T-helper 1 cell (primary cell): Measurements from ENCODE around the gene SUMO2.
"Not testable (repeated sequence)": the region's sequence is repeated elsewhere in the genome, so short reads cannot be mapped to it uniquely, and the experiment has no call there.

Experiments
- DNase-seq, 5 donors: peaks; one replicate each; pipeline ENCODE4 v3.0.0-alpha.2; 2012 to 2020
- total RNA-seq, 4 donors: gene quantifications; one replicate each; lab custom pipeline; 2026; lab: John Stamatoyannopoulos, UW

The SUMO2 gene
- 50.1 to 81.4 (median 70.4) reads per million in 4 donors for total RNA-seq

DNA sequence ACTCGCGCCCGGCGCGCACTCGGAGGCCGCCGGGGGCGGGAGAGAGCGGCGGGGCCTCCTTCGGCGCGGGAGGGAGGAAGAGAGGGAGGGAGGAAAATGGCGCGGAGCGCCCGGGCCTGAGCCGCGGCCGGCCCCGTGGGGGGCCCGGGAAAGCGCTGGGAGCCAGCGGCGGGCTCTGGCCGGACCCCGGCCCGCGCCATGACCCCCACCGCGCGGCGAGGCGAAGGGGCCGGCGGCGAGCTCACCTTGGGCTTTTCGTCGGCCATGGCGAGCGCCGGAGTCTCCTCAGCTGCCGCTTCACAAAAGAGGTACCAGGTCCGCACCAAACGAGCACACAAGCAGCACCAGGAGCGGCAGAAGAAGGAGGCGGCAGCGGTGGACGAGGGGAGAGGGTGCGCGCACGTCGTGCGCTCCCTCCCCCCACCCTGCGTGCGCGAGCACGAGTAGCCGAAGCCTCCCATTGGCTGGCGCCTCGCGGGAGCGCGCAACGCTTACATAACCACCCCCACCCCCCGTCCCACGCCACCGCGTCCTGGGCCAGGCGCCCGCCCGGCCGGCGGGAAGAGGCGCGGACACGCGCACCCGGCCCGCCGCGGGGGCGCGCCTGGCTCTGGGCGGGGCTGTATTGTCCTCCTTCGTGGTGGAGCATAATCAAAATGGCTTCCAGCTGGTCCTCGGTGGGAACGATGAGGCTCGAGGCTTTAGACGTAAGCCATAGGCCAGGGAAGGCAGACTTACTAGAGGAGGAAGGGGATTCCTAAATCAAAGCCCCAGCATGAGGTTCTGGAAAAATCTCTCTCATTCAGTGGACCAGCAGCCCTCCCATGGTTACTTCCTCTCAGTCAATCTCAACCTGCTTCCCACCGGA is at the start of gene SUMO2:
SUMO2 (minus strand) TSS at position 391 of the 868 bp plus-strand sequence; CDS start at position 266, 125 bp downstream.
- peak; percentile 91 to 97 (median 92) for DNase-seq

GRCh38 chr17:75231741-75232464 is 49.1 kb upstream of the SUMO2 start:
- no peak for DNase-seq

GRCh38 chr17:75231071-75231470 is 48.3 kb upstream of the SUMO2 start:
- DNase-seq: no peak

DNA sequence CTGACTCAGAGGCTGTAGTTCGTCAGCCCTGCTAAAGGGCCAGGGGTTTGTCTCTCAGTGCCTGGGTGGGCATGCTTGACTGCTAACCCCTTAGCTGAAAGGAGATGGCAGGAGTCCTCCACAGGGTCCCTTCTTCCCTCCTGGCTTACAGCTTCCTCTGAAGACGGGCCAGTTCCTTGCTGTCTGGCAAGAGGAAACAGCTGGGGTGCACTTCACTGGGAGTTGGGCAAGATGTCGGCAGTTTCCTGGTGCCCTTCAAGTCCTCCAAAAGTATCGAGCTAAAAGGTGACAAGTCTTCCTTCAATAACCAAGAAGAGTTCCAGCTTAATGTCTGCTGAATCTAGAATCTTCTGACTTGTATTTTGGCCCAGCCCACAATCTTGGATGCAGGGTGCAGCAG is 46.1 kb upstream of the SUMO2 start:
- DNase-seq: no peak

DNA sequence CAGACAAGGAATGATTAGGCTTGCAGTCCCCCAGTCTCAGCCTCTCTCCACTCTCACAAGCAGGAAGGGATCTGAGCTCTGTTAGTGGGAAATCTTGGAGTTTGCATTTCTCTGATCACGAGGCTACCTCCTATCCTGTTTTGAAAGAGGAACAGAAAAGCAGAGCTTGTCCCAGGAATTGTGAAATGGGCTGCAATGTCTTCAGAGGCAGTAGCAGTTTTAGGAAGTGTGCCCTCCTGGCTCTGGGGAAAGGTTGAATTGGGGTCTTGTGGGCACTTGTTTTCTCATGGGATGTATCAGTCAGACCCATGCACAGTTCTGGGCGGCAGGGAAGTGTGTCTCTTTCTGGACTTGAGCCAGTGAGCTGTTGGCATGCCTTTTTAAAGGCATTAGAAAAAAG is 45.5 kb upstream of the SUMO2 start:
- DNase-seq: no peak

- no peak for DNase-seq
Measured at GRCh38 chr17:75227729-75228128, 45.0 kb upstream of the SUMO2 start.

DNA sequence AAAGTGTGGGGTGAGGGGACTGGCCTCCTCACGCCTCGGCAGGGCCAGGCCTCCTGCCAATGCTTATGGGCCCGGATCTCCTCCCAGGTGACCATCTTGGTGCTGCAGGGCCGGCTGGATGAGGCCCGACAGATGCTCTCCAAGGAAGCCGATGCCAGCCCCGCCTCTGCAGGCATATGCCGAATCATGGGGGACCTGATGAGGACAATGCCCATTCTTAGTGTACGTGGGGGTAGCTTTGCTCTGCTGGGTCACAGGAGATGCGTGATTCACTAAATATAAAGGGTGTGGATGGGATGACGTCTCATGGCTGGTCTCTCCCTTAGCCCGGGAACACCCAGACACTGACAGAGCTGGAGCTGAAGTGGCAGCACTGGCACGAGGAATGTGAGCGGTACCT is 42.3 kb upstream of the SUMO2 start:
- no peak for DNase-seq

GRCh38 chr17:75219815-75220214 is 37.1 kb upstream of the SUMO2 start:
- no peak for DNase-seq

- no peak for DNase-seq
Measured at GRCh38 chr17:75218131-75218530, 35.4 kb upstream of the SUMO2 start.

GRCh38 chr17:75209061-75209460 is 26.3 kb upstream of the SUMO2 start:
- DNase-seq: no peak

- DNase-seq: no peak
Measured at GRCh38 chr17:75208161-75208560, 25.4 kb upstream of the SUMO2 start.

- DNase-seq: no peak
Measured at GRCh38 chr17:75207760-75208159, 25.0 kb upstream of the SUMO2 start.

- not testable (repeated sequence) for DNase-seq
Measured at GRCh38 chr17:75207050-75207407, 24.3 kb upstream of the SUMO2 start.

GRCh38 chr17:75205793-75206163 is 23.0 kb upstream of the SUMO2 start:
- DNase-seq: no peak

DNA sequence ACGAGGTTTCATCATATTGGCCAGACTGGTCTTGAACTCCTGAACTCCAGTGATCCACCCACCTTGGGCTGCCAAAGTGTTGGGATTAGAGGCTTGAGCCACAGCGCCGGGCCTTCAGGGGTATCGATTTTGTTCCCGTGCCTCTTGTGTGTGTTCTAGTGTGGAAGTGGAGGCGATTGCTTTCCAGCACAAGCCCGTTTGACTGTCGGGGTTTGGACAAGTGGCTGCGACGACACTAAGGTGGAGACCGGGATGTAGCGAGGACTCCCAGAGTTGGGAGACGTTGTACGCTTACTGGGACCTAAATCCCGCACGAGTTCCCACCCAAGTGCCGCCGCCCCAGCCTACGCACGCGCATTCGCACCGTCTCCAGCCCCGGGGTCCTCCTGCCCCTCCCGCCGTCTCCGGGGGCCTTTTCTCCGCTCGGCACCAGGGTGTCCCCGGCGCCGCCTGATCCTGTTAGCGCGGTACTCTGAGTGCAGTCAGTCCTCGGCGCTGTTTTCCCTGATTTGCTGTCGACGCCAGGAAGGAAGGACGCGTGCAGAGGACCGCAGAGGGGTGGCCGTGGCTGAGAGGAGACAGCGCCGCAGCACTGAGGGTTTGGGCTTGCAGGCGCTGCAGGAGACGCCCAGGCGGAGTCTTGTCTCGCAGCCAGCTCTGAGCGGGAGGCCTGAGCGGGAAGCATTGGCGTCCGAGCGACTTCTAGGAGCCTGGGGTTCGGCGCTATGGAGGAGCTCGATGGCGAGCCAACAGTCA is 22.5 kb upstream of the SUMO2 start, which contains the start of gene NUP85:
NUP85 (plus strand) TSS at position 643 of the 756 bp plus-strand sequence; CDS start at position 726, 83 bp downstream.
- peak; percentile 80 to 91 (median 89) for DNase-seq

DNA sequence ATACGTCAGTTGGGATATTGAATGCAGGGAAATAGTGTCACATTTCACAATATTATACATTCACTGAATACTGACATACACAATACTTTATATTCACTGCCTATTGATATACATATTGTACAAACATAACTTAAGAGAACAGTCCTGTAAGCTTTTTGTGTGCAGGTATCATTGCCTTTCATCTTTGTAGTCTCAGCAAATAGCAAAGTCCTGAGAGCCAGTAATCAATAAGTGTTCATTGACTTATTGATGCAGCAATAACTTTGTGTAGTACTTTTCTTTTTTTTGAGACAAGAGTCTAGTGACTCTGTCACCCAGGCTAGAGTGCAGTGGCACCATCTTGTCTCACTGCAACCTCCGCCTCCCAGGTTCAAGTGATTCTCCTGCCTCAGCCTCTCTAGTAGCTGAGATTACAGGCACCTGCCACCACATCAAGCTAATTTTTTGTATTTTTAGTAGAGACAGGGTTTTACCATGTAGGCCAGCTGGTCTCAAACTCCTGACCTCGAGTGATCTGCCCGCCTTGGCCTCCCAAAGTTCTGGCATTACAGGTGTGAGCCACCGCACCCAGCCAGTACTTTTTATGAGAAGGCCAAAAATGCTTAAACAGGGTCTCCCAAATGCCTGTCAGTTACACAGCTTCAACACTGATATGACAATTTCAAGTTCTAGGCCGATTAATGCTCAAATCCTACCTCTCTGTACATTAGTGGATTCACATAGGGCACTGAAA is 17.3 kb upstream of the SUMO2 start:
- DNase-seq: no peak

GRCh38 chr17:75194879-75195278 is 12.1 kb upstream of the SUMO2 start:
- DNase-seq: no peak

DNA sequence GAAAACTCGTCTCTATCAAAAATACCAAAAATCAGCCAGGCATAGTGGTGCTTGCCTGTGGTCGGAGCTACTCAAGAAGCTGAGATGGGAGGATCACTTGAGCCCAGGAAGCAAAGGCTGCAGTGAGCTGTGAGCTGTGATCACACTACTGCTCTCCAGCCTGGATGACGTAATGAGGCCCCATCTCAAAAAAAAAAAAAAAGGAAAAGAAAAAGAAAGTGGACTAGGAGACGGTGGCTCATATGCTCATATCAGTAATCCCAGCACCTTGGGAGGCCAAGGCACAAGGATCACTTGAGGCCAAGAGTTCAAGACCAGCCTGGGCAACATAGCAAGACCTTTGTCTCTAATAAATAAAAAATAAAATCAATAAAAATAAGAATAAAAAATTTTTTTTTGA is 8.8 kb upstream of the SUMO2 start:
- no peak for DNase-seq

DNA sequence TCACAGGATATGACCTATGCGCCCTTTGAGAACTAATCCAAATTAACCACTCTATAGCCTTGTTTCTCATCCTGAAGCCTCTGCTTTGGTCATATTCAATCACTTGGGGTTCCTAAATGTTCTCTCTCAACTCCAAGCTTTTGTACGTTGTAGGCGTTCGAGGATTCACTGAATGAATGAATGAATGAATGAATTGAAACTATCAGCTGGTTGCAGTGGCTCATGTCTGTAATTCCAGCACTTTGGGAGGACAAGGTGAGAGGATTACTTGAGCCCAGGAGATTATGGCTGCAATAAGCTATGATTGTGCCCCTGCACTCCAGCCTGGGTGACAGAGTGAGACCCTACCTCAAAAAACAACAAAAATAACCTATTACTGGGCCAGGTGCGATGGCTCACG is 5.9 kb upstream of the SUMO2 start:
- no peak for DNase-seq

GRCh38 chr17:75183999-75184884 is 1.5 kb upstream of the SUMO2 start:
- DNase-seq: no peak

- DNase-seq: no peak
Measured at GRCh38 chr17:75182319-75182568, 515 bp downstream of the SUMO2 start.
